Urothelium cell line (cell line): ENCODE results near the gene CDKAL1.
"Not testable (repeated sequence)": the region's sequence is repeated elsewhere in the genome, so short reads cannot be mapped to it uniquely, and the experiment has no call there.

Experiments
- DNase-seq: peaks from one replicate; pipeline ENCODE4 v3.0.0; 2011; ENCODE audit warnings: low spot score, mixed read lengths
- FAIRE-seq: peaks from 2 replicates; lab custom pipeline; 2011; peaks lifted over from hg19 to GRCh38; lab: Jason Lieb, UNC

Gene CDKAL1

GRCh38 chr6:20724443-20725190, 190.4 kb downstream of the CDKAL1 start:
- no peak for DNase-seq

DNA sequence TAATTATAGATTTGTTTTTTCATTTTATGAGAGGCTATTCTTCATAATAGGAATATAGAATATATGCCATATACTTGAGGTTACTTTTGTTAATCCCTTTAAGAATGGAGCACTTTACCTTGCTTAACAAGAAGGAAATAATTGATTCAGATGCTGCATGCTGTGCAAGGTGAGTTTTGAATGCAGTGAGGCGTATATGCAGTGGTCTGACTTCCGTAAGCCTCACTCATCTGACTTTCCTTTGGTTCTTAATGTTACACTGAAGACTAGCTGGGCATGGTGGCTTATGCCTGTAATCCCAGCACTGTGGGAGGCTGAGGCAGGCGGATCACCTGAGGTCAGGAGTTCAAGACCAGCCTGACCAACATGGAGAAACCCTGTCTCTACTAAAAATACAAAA, 191.0 kb downstream of the CDKAL1 start:
- FAIRE-seq, DNase-seq: not testable (repeated sequence)

More at GRCh38 chr6:20724443-20725190, 190.4 kb downstream of the CDKAL1 start:
- no peak for FAIRE-seq

DNA sequence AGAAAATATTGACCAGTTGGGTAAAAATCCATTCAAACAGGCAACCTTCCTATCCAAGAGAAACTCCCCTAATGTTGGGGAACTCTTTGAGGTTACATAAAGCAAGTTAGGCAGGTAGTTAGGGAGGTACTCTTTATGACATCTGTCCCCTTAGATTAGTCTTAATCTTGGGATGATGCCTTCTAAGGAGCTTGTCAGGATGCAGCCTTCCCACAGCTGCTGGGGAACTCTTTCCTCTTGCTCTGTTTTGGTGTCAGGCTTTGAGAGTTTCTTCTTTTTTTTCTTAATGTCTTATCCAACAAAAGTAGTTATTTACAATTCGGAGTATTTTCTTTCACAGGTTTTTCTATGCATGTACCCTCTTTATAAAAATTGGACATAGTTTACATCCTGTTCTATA, 194.8 kb downstream of the CDKAL1 start:
- DNase-seq, result no peak
- FAIRE-seq, result no peak

DNA sequence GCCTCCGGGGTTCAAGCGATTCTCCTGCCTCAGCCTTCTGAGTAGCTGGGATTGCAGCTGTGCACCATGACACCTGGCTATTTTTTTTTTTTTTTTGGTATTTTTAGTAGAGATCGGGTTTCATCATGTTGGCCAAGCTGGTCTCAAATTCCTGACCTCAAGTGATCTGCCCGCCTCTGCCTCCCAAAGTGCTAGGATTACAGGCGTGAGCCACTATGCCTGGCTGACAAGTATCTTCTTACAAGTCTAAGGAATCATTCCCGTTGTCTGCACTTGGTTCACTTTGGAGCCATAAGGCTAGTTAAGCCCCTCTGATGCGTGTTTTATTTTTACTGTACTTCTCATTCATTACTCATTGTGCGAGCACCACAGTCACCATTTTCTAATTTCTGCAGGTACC, 198.1 kb downstream of the CDKAL1 start:
- not testable (repeated sequence) for FAIRE-seq, DNase-seq

DNA sequence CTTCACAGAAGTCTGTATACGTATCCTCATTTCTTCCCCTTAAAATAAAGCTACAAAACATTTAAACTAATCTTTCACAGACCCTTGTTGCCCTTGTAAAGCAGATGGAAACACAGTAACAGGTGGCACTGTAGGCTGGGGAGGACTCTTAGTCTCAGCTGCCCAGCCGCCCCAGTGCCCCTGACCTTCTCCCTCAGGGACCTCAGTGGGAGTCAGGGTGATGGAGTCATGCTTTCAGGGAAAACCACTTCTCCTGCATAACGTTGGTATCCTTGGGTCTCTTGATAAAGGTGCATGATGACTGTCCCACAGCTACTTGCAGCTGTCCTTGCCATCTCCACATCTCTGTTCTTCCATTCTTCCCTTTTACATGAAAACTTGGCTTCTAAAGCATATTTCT, 198.6 kb downstream of the CDKAL1 start:
- FAIRE-seq (no peak), DNase-seq (no peak)

DNA sequence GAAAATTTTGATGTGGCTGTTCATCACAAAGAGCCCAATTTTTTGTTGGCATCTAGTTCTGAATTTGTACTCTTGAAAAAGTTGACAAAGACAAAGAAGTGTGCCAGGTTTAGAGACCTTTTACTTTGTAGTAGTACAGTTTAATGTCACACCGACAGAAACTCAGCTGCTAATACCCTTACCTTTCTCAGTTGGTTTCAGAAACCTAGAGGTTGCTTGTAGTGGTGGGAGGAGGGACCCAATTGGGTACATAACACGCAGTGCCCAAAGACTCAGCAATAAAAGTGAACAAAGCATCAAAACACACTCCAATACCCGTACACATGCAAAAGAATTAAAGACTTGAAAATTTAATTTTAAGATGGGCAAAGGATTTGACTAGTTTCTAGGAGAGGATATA, 203.7 kb downstream of the CDKAL1 start:
- FAIRE-seq (no peak), DNase-seq (no peak)

- DNase-seq (no peak), FAIRE-seq (no peak)
These were observed 205.8 kb downstream of the CDKAL1 start for GRCh38 chr6:20740088-20740487.

GRCh38 chr6:20740727-20741126, 206.5 kb downstream of the CDKAL1 start:
- FAIRE-seq (no peak), DNase-seq (no peak)

- DNase-seq (no peak), FAIRE-seq (no peak)
These were observed 207.2 kb downstream of the CDKAL1 start for GRCh38 chr6:20741490-20741889.

GRCh38 chr6:20744911-20745557, 210.8 kb downstream of the CDKAL1 start:
- DNase-seq, result no peak
- FAIRE-seq, result no peak

- FAIRE-seq, result no peak
These were observed 211.8 kb downstream of the CDKAL1 start for GRCh38 chr6:20746024-20746423.

DNA sequence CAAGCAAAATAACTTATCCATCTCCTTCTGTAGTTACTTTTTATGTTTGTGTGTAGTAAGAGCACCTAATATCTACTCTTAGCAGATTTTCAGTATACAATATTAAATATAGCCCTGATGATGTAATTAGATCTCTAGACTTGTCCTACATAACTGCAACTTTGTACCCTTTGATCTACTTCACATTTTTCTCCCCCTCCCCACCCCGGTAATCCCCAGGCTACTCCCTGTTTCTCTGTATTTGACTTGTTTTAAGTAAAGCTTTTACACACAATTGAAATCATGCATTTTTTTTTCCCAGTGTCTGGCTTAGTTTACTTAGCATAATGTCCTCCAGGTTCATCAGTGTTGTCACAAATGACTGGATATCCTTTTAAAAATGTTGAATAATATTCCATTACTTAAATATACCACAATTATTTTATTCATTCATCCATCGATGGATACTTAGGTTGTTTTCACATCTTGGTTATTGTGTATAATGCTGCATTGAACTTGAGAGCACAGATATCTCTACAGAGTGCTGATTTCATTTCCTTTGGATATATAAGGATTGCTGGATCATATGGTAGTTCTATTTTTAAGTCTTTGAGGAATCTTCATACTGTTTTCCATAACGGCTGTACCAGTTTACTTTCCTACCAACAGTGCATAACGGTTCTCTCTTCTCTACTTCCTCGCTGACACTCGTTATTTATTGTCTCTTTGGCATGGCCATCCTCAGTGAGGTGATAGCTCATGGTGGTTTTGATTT, 212.7 kb downstream of the CDKAL1 start:
- no peak for FAIRE-seq
- DNase-seq, result no peak

More at GRCh38 chr6:20746024-20746423, 211.8 kb downstream of the CDKAL1 start:
- DNase-seq, result no peak

DNA sequence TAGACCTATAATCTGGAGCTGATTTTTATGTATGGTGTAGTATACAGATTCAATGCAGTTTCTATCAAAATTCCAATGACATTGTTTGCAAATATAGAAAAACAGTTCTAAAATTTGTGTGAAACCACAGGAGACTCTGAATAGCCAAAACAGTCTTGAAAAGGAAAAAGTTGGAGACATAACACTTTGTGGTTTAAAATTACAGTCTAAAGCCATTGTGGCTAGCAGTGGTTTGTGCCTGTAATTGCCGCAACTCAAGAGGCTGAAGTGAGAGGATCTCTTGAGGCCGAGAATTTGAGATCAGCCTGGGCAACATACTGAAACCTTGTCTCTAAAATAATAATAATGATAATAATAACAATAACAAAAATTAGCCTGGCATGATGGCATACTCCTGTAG, 213.7 kb downstream of the CDKAL1 start:
- DNase-seq (no peak), FAIRE-seq (no peak)

DNA sequence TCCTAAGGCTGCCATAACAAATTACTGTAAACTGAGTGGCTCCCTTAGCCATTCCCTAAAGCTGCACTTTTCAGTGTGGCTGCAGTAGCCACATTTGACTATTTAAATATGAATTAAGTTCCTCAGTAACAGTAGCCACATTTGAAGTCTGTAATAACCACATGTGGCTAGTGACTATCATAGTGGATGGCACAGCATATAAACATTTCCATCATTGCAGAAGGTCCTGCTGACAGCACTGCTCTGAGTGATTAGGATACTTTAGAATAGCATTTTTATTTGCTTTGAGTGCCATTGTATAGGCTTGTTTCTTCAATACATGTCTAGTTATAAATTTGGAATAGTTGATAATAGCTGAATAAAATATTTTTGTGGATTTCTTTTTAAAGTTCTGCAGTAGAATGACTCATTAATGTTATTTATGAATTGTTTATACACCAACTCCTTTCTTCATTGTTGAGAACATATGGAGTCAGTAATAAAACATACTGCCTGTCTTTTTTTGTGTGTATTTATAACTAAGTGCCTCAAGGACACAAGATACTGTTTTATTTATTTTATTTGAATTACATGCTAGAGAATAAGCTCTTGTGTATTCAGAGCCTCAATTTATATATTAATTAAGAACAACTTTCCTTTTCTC, 217.2 kb downstream of the CDKAL1 start:
- DNase-seq, result no peak
- no peak for FAIRE-seq

- FAIRE-seq (no peak), DNase-seq (no peak)
These were observed 221.4 kb downstream of the CDKAL1 start for GRCh38 chr6:20755631-20756030.

DNA sequence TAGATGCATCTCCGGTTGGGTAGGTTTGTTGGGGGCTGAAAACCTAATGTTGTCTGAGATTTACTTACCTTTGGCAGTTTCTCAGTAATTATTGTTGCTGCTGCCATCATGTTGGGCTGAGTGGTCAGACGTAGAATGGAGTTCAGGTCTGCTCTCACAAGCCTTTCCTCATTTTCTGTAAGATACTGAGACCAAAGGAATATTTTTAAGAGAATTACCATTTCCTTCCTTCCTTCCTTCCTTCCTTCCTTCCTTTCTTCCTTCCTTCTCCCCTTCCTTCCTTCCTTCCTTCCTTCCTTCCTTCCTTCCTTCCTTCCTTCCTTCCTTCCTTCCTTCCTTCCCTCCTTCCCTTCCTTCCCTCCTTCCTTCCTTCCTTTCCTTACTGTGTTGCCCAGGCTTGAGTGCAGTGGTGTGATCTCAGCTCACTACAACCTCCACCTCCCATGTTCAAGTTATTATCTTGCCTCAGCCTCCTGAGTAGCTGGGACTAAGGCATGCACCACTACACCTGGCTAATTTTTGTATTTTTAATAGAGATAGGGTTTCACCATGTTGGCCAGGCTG, 222.4 kb downstream of the CDKAL1 start:
- not testable (repeated sequence) for FAIRE-seq, DNase-seq

GRCh38 chr6:20757761-20758160, 223.5 kb downstream of the CDKAL1 start:
- no peak for DNase-seq
- no peak for FAIRE-seq

- no peak for DNase-seq
- no peak for FAIRE-seq
These were observed 229.0 kb downstream of the CDKAL1 start for GRCh38 chr6:20763296-20763695.

GRCh38 chr6:20769631-20770030, 235.4 kb downstream of the CDKAL1 start:
- FAIRE-seq, result no peak
- DNase-seq, result no peak

DNA sequence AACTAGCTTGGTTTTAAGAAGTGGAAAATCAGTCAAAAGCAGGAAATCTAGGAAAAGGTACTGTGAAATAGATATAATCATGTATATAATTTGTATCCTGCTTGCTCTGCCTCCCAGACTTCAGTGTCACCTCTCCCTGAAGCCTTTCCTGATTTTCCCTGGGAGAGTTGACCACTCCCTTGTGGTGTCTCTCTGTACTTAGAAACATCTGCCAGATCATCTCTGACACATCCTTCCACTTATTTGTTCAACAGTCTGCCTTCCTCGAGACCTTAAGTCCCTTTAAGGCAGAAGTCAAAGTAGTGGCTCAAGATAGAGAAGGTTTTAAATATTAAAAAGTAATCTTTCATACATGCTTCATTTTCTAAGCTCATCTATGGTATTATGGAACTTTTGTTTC, 236.5 kb downstream of the CDKAL1 start:
- no peak for DNase-seq
- FAIRE-seq, result no peak

DNA sequence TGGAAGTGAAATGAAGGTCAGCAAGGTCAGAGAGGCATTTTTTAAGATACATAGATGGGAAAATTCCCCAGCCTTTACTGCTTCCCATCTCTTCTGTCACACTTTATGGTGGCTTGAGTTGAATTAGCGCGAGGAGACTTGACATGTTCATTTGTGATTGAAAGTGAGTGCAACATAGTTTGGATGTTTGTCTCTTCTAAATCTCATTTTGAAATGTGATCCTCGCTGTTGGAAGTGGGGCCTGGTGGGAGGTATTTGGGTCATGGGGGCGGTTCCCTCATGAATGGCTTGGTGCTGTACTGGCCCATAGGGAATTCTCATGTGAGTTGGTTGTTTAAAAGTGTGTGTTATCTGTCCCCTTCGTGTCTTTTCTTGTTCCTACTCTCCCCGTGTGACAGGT, 237.2 kb downstream of the CDKAL1 start:
- FAIRE-seq, result no peak
- DNase-seq, result no peak
